ENCODE data around the gene KCNH3.

The KCNH3 gene

DNA sequence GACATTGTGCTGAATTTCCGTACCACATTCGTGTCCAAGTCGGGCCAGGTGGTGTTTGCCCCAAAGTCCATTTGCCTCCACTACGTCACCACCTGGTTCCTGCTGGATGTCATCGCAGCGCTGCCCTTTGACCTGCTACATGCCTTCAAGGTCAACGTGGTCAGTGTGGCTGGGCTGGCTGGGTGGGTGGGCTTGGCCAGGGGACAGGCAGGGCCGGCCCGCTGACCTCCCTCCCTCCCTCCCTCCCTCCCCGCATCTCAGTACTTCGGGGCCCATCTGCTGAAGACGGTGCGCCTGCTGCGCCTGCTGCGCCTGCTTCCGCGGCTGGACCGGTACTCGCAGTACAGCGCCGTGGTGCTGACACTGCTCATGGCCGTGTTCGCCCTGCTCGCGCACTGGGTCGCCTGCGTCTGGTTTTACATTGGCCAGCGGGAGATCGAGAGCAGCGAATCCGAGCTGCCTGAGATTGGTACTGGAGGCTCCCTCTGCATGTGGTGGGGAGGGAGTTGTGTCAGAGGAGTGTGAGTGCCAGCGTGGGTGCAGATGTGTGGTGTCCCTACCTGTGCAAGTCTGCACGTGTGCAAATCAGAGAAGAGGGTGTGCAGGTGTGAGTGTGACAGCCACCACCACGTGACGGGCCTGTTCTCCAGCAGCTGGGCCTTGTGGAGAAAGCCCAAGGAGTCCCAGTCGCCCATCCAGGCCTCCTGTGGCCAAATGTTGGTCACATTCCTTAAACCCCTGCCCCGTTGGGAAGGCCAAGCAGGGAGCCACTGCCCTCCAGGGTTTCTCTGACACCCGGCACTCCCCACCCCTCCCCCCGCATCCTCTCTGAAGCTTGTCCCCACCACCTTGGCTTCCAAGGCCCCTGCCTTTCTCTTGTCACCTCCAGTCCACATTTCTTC, 5.3 kb downstream of the KCNH3 start:
- no peak for DNase-seq (ENCODE audit: low spot score)

DNA sequence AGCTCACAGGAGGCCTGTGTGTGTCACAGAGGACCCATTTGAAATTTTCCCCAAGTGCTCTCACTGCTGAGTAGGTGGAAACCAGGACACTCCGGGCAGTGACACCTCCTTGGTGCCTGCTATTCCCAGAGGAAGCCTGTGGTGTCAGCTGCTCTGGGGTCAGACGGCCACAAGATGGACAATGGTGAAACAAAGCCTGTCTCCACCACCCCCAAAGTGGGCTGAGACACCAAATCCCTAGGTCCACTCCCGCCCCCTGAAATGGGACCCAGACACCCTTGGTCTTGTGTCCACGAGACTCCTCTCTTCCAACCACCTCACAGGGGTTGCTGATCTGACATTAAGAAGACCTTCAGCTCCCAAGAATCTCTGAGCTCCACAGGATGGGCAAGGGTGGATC, 7.0 kb downstream of the KCNH3 start:
- DNase-seq (ENCODE audit: low spot score): no peak

DNA sequence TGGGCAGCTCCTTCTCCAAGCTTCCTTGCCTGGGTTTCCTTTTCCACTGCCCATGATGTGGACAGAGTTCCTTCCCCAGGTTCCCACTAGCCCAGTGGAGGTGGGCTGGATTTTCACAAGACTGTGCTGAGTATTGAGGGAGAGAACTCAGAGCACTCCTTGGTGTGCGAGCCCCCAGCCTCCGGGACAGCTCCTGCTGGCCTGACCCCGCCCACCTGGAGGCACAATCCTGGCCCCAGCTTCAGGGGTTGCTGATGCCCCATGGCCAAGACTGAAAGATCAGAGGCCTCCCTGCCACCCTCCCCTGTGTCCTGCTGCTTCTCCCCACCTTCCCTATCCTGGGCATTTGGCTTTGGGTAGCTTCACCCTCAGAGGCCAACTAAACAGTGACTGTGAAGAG, 7.7 kb downstream of the KCNH3 start:
- DNase-seq (ENCODE audit: low spot score): no peak

DNA sequence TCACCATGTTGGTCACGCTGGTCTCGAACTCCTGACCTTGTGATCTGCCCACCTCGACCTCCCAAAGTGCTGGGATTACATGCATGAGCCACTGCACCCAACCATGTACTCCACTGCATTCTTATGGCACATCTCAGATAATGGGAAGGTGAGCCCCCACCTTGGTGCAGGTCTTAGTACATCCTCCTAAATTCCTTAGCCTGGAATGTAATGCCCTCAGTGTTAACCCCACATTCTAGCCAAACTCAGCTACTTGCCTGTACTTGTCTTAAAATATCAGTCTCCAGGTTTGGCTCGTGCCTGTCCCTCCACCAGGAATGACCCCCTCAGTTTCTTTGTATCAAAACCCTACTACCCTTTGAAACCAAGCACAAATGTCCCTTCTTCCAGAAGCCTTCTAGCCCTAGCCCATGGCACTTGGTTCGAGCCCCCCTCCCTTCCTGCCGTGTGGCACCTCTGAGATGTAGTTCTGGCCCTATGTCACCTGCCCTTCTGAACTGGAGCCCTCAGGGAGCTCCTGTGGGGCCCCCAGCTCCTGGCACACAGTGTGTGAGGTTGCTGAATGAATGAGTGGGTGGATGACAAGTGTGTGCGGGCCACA, 8.4 kb downstream of the KCNH3 start:
- DNase-seq (ENCODE audit: low spot score): no peak

DNA sequence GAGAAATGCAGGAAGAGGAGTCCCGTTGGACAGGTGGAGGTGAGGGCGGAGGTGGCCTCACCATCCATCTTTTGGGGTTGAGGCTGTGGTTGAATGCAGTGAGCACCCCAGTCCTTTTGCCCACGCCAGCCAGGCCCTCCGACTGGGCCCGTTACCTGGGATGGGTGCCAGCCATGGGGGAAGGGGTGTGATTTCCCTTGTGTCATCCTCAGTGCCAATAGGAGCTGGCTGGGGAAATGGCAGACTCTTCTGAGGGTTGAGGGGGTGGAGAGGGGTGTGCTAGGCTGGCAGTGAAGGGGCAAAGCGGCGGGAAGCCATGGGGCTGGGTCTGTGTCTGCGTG, 9.6 kb downstream of the KCNH3 start:
- no peak for DNase-seq (ENCODE audit: low spot score)

DNA sequence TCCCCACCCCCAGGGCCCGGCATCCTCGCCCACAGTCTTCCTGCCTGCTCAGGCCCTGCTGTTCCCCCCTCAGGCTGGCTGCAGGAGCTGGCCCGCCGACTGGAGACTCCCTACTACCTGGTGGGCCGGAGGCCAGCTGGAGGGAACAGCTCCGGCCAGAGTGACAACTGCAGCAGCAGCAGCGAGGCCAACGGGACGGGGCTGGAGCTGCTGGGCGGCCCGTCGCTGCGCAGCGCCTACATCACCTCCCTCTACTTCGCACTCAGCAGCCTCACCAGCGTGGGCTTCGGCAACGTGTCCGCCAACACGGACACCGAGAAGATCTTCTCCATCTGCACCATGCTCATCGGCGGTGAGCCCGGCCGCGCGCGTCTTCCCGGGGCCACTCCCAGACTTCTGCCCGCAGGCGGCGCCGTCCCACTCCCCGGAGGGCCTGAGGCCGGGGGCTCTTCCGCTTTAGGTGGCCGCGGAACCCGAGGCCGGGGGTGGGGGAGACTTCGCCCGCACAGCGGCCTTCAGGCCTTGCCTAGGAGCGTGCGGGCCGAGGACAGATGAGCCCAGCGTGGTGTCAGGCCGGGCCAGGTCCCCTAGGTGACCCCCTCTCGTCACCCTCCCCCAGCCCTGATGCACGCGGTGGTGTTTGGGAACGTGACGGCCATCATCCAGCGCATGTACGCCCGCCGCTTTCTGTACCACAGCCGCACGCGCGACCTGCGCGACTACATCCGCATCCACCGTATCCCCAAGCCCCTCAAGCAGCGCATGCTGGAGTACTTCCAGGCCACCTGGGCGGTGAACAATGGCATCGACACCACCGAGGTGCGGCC, 10.2 kb downstream of the KCNH3 start:
- DNase-seq (ENCODE audit: low spot score): peak; percentile 20

DNA sequence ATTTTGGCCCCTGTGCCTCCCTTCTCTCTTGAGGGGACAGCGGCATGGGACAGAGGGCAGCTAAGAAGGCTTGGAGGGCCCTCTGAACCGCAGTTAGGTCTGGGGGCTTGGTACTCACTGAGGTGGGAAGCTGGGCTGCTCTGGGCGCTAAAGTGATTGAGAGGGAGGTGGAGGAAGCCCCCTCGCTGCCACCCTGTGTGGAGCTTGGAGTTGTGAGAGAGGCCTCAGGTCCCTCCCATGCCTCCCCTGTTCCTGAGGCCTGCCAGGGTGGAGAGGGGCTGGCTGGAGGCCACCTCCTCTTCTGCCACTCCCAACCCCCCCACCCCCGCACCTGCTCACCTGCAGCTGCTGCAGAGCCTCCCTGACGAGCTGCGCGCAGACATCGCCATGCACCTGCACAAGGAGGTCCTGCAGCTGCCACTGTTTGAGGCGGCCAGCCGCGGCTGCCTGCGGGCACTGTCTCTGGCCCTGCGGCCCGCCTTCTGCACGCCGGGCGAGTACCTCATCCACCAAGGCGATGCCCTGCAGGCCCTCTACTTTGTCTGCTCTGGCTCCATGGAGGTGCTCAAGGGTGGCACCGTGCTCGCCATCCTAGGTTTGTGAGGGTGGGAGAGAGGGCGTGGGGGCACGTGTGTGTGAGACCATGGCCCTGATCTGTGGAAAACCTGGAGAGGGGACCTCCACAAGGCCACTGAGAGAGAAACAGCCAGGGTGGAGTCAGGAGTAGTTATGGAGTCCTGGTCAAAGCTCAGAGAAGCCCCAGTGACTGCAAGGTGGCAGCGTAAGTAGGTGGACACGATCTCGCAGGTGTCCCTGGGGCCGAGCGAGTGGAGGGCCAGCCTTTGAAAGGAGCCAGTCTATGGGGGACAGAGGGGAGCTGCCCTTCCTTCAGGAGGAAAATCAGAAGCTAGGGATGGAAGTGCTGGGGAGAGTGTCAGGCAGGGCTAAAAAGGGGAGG, 11.2 kb downstream of the KCNH3 start:
- no peak for DNase-seq (ENCODE audit: low spot score)

DNA sequence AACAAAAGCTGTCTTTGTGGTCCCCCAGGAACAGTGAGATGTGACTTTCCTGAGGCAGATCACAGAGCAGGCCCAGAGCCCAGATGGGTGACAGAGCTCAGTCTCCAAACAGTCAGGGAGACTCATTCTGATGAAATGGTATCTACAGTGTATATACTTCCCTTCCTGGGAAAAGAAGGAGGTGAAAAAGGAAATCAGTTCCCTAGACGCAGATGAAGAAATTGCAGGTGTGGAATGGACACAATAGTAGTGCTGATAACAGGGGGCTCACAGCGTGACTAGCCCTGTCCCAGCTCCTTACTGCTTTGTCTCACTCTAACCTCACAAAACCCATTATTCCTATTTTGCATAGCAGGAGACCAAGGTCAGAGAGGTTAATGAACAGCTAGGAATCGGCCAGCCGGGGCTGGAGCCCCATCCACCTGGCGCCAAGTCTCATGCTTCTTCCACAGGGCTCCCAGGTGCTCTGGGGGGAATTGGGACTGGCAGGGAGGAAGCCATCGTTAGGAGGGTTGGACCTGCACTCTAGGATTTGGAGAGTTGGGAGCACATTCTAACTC, 11.9 kb downstream of the KCNH3 start:
- peak; percentile 24 for DNase-seq (ENCODE audit: low spot score)

DNA sequence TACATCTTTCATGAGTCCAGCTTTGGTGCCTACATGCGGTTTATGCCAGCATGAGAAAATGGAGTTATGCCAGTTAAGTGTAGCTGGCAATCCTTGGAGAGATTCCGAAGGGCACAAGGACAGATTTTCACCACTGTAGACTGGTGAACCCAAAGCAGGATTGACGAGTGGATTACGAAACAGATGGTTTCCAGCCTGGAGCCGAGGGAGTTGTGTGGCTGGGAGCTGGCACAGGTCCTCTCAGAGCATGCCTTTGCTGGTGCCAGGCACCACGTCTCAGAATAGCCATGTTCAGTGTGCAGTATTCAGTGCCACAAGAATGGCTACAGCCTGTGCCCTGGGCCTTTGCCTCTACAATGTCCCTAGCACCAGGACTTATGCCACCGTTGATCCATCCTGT, 13.2 kb downstream of the KCNH3 start:
- no peak for DNase-seq (ENCODE audit: low spot score)

DNA sequence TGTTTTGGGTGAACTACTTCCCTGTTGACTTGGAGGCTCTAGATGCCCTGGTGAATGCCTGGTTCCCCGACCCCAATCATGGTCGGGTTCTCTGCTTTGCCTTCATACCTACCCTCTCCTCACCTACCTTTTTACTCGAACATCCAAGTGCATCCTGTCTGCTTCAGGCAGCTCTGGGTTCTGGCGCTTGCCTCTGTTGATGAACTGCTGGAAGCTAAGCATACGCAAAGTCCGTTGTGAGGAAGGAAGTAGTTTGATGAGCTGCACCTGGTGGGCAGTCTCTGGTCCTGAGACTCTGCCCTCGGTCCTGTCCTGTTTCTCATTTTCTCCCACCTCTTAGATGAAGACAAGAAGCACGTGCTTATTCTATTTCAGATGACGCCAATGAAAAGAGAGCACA, 13.6 kb downstream of the KCNH3 start:
- no peak for DNase-seq (ENCODE audit: low spot score)

DNA sequence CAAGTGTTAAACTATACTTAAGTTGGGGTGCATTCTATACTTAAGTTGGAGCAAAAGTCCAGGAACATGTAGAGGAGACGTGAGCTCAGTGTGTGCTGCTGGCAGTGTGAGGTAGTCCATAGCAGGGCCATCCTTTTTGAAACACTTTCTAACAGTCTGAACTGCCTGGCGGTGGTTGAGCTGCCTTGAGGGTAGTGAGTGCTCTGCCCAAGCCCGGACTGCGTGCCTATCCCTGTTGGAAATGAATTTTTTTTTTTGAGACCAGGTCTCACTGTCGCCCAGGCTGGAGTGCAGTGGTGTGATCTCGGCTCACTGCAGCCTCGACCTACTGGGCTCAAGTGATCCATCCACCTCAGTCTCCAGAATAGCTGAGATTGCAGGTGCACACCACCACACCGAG, 14.1 kb downstream of the KCNH3 start:
- no peak for DNase-seq (ENCODE audit: low spot score)

DNA sequence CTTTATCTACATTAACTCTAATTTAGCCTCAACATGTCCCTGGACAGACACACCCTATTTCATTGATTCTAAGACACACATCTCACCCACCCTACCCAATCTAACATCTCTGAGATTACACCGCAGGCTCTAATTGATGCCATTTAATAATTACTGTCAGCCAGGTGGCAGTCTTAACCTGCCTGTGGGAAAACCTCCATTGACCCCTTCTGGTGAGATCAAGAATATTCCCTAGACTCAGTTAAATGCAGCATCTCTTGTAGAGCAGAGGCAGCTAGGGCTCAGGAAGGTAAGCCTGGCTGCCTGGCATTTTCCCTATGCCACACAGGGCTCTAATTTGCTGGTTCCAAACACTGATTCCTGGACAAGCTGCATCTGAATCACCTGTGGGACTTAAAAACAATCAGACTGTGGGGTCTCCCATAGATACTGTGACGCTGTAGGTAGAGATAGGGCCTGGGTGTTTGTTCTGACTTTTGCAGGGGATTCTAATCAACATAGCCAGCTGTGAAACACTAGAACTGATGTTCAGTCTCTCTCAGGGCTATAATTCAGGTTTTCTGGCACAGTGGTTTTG, 14.8 kb downstream of the KCNH3 start:
- no peak for DNase-seq (ENCODE audit: low spot score)

DNA sequence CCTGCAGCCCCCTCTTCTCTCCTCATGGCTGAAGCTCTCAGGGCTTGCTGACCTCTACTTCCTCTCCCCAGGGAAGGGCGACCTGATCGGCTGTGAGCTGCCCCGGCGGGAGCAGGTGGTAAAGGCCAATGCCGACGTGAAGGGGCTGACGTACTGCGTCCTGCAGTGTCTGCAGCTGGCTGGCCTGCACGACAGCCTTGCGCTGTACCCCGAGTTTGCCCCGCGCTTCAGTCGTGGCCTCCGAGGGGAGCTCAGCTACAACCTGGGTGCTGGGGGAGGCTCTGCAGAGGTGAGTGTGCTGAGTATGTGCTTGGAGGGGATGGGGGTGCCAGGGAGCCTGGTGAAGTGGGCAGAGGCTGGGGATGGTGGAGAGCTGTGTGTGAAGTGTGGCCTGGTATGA, 15.4 kb downstream of the KCNH3 start:
- DNase-seq (ENCODE audit: low spot score): no peak

DNA sequence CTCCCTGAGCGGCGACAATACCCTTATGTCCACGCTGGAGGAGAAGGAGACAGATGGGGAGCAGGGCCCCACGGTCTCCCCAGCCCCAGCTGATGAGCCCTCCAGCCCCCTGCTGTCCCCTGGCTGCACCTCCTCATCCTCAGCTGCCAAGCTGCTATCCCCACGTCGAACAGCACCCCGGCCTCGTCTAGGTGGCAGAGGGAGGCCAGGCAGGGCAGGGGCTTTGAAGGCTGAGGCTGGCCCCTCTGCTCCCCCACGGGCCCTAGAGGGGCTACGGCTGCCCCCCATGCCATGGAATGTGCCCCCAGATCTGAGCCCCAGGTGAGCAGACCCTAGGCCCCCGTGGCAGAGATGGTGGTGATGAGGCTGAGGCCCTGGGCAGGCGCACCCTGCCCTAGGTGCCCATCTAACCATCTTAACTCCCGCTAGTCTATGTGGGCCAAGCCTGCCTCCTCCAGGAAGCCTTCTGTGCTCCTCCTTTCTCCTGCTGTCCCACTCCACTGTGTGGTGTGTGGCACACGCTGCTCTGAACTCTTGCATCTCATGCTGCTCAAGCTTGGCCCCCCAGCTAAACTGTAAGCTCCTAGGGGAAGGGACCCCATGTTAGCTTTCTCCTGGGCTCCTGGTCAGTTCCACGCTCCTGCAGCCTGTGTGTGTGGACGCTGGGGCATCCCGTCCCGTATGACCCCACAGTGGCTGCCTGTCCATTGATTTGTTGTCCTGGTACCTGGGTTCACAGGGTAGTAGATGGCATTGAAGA, 17.0 kb downstream of the KCNH3 start:
- DNase-seq (ENCODE audit: low spot score): no peak

DNA sequence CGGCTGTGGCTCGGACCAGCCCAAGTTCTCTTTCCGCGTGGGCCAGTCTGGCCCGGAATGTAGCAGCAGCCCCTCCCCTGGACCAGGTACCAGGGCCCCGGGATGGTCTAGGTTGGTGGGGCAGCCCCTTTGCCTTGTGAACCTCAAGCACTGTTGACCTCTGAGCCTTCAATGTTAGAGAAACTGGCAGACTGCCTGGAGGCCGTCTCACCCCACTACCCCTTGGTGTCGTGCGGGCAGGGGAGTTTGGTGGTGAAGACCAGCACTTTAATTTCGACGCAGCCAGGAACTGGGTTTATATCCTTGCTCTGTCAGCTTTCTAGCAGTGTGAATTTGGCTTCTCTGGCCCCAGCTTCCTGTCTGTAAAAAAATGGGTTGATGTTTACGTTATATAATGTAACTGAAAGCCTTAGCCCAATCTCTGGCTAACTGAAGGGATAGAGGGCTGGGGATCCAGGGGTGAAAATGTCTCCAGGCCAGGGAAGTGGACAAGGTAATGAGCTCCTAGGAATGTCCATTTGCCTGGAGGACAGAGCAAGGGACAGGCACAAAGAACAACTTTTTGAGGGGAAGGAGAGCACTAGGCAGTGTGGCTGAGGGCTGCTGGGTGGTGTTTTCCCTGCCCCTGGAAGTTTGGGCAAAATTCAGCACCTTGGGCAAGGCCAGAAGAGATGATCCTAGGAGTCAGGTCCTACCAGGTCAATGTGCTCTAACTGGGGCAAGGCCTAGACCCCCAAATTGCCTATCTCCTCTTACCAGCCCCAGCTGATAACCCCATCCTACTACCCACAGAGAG, 17.8 kb downstream of the KCNH3 start:
- DNase-seq (ENCODE audit: low spot score): no peak

DNA sequence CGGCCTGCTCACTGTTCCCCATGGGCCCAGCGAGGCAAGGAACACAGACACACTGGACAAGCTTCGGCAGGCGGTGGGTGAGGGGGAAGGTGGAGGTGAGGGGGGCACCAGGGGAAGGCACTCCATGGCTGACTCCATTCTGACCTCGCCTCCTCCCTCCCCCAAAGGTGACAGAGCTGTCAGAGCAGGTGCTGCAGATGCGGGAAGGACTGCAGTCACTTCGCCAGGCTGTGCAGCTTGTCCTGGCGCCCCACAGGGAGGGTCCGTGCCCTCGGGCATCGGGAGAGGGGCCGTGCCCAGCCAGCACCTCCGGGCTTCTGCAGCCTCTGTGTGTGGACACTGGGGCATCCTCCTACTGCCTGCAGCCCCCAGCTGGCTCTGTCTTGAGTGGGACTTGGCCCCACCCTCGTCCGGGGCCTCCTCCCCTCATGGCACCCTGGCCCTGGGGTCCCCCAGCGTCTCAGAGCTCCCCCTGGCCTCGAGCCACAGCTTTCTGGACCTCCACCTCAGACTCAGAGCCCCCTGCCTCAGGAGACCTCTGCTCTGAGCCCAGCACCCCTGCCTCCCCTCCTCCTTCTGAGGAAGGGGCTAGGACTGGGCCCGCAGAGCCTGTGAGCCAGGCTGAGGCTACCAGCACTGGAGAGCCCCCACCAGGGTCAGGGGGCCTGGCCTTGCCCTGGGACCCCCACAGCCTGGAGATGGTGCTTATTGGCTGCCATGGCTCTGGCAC, 18.5 kb downstream of the KCNH3 start:
- no peak for DNase-seq (ENCODE audit: low spot score)

DNA sequence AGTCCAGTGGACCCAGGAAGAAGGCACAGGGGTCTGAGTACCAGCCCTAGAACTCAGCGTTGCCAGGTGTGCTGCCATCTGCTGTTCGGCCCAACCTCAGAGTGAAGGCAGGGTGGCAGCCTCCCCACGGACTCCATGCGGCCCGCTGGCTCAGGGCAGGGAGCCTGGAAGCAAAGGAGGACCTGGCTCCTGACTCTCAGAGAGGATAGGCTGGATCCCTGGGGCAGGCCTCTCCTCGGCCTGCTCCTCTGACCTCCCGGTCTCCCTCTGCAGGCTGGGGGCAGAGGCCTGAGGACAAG, 19.0 kb downstream of the KCNH3 start:
- DNase-seq (ENCODE audit: low spot score): no peak

DNA sequence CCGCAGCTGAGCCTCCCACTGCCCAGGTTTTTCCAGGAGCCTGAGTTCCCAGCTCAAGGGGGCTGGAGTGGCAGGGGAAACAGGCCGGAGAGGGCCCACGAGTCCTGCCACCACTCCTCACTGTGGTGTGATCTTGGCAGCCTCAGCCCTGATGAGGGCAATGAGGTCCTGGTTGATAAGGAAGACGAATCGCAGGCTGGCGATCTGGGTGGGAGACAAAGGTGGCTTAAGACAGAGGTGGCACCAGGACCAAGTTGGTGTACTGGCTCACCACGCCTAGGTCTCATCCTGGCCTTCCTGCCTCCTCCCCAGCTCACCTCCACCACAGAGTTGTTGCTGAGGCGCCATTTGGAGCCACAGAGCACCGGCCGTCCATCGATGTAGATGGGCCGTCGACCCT, 19.7 kb downstream of the KCNH3 start:
- no peak for DNase-seq (ENCODE audit: low spot score)

All from globus pallidus (tissue), 1 donor.